NT2/D1 (cell line): ENCODE results near the gene CPNE1.
"Not testable (repeated sequence)": the region's sequence is repeated elsewhere in the genome, so short reads cannot be mapped to it uniquely, and the experiment has no call there.

Experiments
- DNase-seq: peaks from one replicate; pipeline ENCODE4 v3.0.0-alpha.2; 2011; ENCODE audit warnings: low read depth, low spot score
- H3K27me3 ChIP-seq: 2 replicates; pipeline ENCODE4 v1.6.0; 2011; ENCODE audit warnings: mild to moderate bottlenecking; ENCODE audit not compliant: insufficient read length, insufficient read depth
- H3K36me3 ChIP-seq: 2 replicates; pipeline ENCODE4 v1.6.1; 2011; ENCODE audit warnings: mild to moderate bottlenecking, low read length, mixed read lengths; ENCODE audit not compliant: insufficient read depth, insufficient read length
- H3K4me1 ChIP-seq: 2 replicates; pipeline ENCODE4 v1.5.1; 2011; ENCODE audit not compliant: insufficient read depth, insufficient read length
- H3K4me3 ChIP-seq: 2 replicates; pipeline ENCODE4 v1.5.1; 2011; ENCODE audit warnings: low read depth; ENCODE audit not compliant: insufficient read length
- H3K9ac ChIP-seq: 2 replicates; pipeline ENCODE4 v1.6.0; 2011; ENCODE audit warnings: low read depth; ENCODE audit not compliant: insufficient read length
- H3K9me3 ChIP-seq: 2 replicates; pipeline ENCODE4 v1.5.1; 2011; ENCODE audit warnings: mild to moderate bottlenecking, low read length; ENCODE audit not compliant: insufficient read depth
- SUZ12 ChIP-seq: IDR thresholded peaks from 2 replicates; pipeline ENCODE4 v1.6.1; 2011; ENCODE audit not compliant: insufficient read length, insufficient read depth; ENCODE audit errors: extremely low read depth
- YY1 ChIP-seq: IDR thresholded peaks from 2 replicates; pipeline ENCODE4 v1.6.1; 2011; ENCODE audit not compliant: insufficient read length, insufficient read depth
- ZNF274 ChIP-seq: IDR thresholded peaks from 2 replicates; pipeline ENCODE4 v1.6.1; 2011; ENCODE audit warnings: mild to moderate bottlenecking, low read depth, low read length

Gene CPNE1

GRCh38 chr20:35695245-35695749 lies 30.6 kb upstream of the CPNE1 start:
- TF ChIP-seq ZNF274 (no peak), SUZ12 (no peak), YY1 (no peak)
- Histone ChIP-seq H3K27me3 (no peaks in the 10 kb centered on the region), H3K9me3 (no peaks in the 10 kb centered on the region), H3K4me1 (peaks cover 5% of the 10 kb centered on the region), H3K4me3 (no peak overlapping the region), H3K36me3 (peaks cover 27% of the 10 kb centered on the region), H3K9ac (no peak overlapping the region)
- DNase-seq = no peak

- peaks cover 40% of the 10 kb centered on the region for H3K36me3 ChIP-seq
- H3K27me3 ChIP-seq = no peaks in the 10 kb centered on the region
- TF ChIP-seq YY1 = no peak
- no peak for TF ChIP-seq SUZ12
- no peak for TF ChIP-seq ZNF274
- H3K9me3 ChIP-seq = peaks cover 24% of the 10 kb centered on the region
- DNase-seq = no peak
- no peaks in the 10 kb centered on the region for H3K4me1 ChIP-seq
- no peak overlapping the region for H3K4me3 ChIP-seq
- H3K9ac ChIP-seq = no peak overlapping the region
Measured at GRCh38 chr20:35690265-35690664, 25.6 kb upstream of the CPNE1 start.

GRCh38 chr20:35686872-35687271 lies 22.2 kb upstream of the CPNE1 start:
- Histone ChIP-seq H3K36me3 (peaks cover 25% of the 10 kb centered on the region), H3K9me3 (peaks cover 24% of the 10 kb centered on the region)
- not testable (repeated sequence) for H3K9ac ChIP-seq, H3K4me3 ChIP-seq, H3K27me3 ChIP-seq, H3K4me1 ChIP-seq, DNase-seq

GRCh38 chr20:35685368-35685767 lies 20.7 kb upstream of the CPNE1 start:
- not testable (repeated sequence) for H3K27me3 ChIP-seq, H3K4me3 ChIP-seq, DNase-seq, H3K4me1 ChIP-seq, H3K9ac ChIP-seq
- H3K9me3 ChIP-seq = peaks cover 24% of the 10 kb centered on the region
- peaks cover 22% of the 10 kb centered on the region for H3K36me3 ChIP-seq

GRCh38 chr20:35681960-35682359 lies 17.3 kb upstream of the CPNE1 start:
- no peak for TF ChIP-seq YY1
- no peak for TF ChIP-seq ZNF274
- TF ChIP-seq SUZ12 = no peak
- no peak for DNase-seq
- Histone ChIP-seq H3K9ac (no peak overlapping the region), H3K27me3 (no peaks in the 10 kb centered on the region), H3K4me3 (no peak overlapping the region), H3K9me3 (peaks cover 2% of the 10 kb centered on the region; the same call in 1 of the 2 replicates), H3K36me3 (peaks cover 2% of the 10 kb centered on the region), H3K4me1 (no peaks in the 10 kb centered on the region)

- Histone ChIP-seq H3K4me3 (no peak overlapping the region), H3K9me3 (no peaks in the 10 kb centered on the region), H3K36me3 (no peaks in the 10 kb centered on the region), H3K27me3 (no peaks in the 10 kb centered on the region), H3K9ac (no peak overlapping the region), H3K4me1 (no peaks in the 10 kb centered on the region)
- TF ChIP-seq SUZ12 = no peak
- no peak for TF ChIP-seq YY1
- no peak for TF ChIP-seq ZNF274
- DNase-seq = no peak
Measured at GRCh38 chr20:35680452-35681183, 15.9 kb upstream of the CPNE1 start.

- TF ChIP-seq YY1 (no peak), ZNF274 (no peak), SUZ12 (no peak)
- H3K9ac ChIP-seq = no peak overlapping the region
- H3K27me3 ChIP-seq = no peaks in the 10 kb centered on the region
- no peak overlapping the region for H3K4me3 ChIP-seq
- H3K9me3 ChIP-seq = no peaks in the 10 kb centered on the region
- H3K36me3 ChIP-seq = peaks cover 31% of the 10 kb centered on the region
- no peak for DNase-seq
- no peaks in the 10 kb centered on the region for H3K4me1 ChIP-seq
Measured at GRCh38 chr20:35674921-35675320, 10.2 kb upstream of the CPNE1 start.

- Histone ChIP-seq H3K9me3 (no peaks in the 10 kb centered on the region), H3K9ac (no peak overlapping the region)
- no peak for DNase-seq
Measured at GRCh38 chr20:35673884-35674283, 9.2 kb upstream of the CPNE1 start.

More at GRCh38 chr20:35673884-35674283, 9.2 kb upstream of the CPNE1 start:
- TF ChIP-seq SUZ12 = no peak
- TF ChIP-seq ZNF274 = no peak
- no peak for TF ChIP-seq YY1
- Histone ChIP-seq H3K4me3 (no peak overlapping the region), H3K36me3 (peaks cover 41% of the 10 kb centered on the region), H3K4me1 (no peaks in the 10 kb centered on the region), H3K27me3 (no peaks in the 10 kb centered on the region)
